ENCODE data around the gene BEST2.

DNA sequence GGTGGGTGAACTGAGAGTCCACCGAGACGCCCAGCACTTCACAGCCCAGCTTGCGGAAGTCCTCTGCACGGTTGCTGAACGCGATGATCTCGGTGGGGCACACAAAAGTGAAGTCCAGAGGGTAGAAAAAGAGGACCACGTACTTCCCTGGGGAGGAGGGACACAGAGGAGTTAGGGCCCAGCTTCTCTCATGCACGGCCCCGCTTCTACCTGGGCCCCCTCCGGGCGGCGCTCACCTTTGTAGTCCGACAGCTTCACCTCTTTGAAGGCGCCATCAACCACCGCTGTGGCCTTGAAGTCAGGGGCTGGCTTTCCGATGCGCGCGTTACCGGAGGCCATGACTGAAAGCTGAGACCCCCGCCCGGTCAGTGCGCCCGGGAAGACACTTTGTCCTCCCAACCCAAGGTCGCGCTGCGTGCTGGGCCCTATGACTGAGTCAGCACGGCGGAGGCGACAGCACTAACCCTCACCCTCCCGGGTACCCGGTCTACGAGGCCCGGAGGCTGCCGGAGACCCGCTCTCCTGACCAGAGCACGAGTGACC lies 49.4 kb downstream of the BEST2 start:
- TF ChIP-seq, protein P1, sequence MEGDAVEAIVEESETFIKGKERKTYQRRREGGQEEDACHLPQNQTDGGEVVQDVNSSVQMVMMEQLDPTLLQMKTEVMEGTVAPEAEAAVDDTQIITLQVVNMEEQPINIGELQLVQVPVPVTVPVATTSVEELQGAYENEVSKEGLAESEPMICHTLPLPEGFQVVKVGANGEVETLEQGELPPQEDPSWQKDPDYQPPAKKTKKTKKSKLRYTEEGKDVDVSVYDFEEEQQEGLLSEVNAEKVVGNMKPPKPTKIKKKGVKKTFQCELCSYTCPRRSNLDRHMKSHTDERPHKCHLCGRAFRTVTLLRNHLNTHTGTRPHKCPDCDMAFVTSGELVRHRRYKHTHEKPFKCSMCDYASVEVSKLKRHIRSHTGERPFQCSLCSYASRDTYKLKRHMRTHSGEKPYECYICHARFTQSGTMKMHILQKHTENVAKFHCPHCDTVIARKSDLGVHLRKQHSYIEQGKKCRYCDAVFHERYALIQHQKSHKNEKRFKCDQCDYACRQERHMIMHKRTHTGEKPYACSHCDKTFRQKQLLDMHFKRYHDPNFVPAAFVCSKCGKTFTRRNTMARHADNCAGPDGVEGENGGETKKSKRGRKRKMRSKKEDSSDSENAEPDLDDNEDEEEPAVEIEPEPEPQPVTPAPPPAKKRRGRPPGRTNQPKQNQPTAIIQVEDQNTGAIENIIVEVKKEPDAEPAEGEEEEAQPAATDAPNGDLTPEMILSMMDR (conservative IDR thresholded peaks at IDR 0.05; ENCODE audit: low read length) = no peak
- no peak for TF ChIP-seq EZH2phosphoT487 (IDR thresholded peaks at IDR 0.05; ENCODE audit: borderline replicate concordance)

Measured in Loucy (cell line).